Measurements from ENCODE around the gene FNBP1.

The FNBP1 gene

GRCh38 chr9:129908906-129909305, 134.1 kb downstream of the FNBP1 start:
- H3K4me3 ChIP-seq (ENCODE audit: low read depth, low read length): no peak overlapping the region
- no peak for DNase-seq (ENCODE audit: low read depth)
- TF ChIP-seq CTCF (IDR thresholded peaks at IDR 0.05; ENCODE audit: insufficient read depth, low read depth, low read length, missing control alignments): no peak

GRCh38 chr9:129907201-129907600, 135.8 kb downstream of the FNBP1 start:
- TF ChIP-seq CTCF (IDR thresholded peaks at IDR 0.05; ENCODE audit: insufficient read depth, low read depth, low read length, missing control alignments): no peak
- H3K4me3 ChIP-seq (ENCODE audit: low read depth, low read length): no peak overlapping the region
- no peak for DNase-seq (ENCODE audit: low read depth)

GRCh38 chr9:129906298-129906697, 136.7 kb downstream of the FNBP1 start:
- DNase-seq (ENCODE audit: low read depth): no peak
- no peak overlapping the region for H3K4me3 ChIP-seq (ENCODE audit: low read depth, low read length)
- no peak for TF ChIP-seq CTCF (IDR thresholded peaks at IDR 0.05; ENCODE audit: insufficient read depth, low read depth, low read length, missing control alignments)

- H3K4me3 ChIP-seq (ENCODE audit: low read depth, low read length): no peak overlapping the region
- no peak for DNase-seq (ENCODE audit: low read depth)
- TF ChIP-seq CTCF (IDR thresholded peaks at IDR 0.05; ENCODE audit: insufficient read depth, low read depth, low read length, missing control alignments): no peak
Observed at GRCh38 chr9:129904734-129905133, 138.3 kb downstream of the FNBP1 start.

GRCh38 chr9:129902740-129903134, 140.3 kb downstream of the FNBP1 start:
- TF ChIP-seq CTCF (IDR thresholded peaks at IDR 0.05; ENCODE audit: insufficient read depth, low read depth, low read length, missing control alignments): no peak
- no peak for DNase-seq (ENCODE audit: low read depth)
- H3K4me3 ChIP-seq (ENCODE audit: low read depth, low read length): no peak overlapping the region

GRCh38 chr9:129901993-129902739, 140.8 kb downstream of the FNBP1 start:
- H3K4me3 ChIP-seq (ENCODE audit: low read depth, low read length): no peak overlapping the region
- DNase-seq (ENCODE audit: low read depth): no peak
- no peak for TF ChIP-seq CTCF (IDR thresholded peaks at IDR 0.05; ENCODE audit: insufficient read depth, low read depth, low read length, missing control alignments)
